ENCODE measurements around the gene SEPTIN1.

SEPTIN1 gene

GRCh38 chr16:30358990-30359870 lies 23.1 kb downstream of the SEPTIN1 start:
- no peak for TF ChIP-seq CTCF (IDR thresholded peaks at IDR 0.05; ENCODE audit: low read length, missing control alignments)
- no peak for DNase-seq (ENCODE audit: low read depth)
- no peak overlapping the region for H3K4me3 ChIP-seq (replicated peaks; ENCODE audit: low read depth, low read length)

GRCh38 chr16:30358577-30358936 lies 23.8 kb downstream of the SEPTIN1 start:
- DNase-seq (ENCODE audit: low read depth), result no peak
- no peak overlapping the region for H3K4me3 ChIP-seq (replicated peaks; ENCODE audit: low read depth, low read length)
- no peak for TF ChIP-seq CTCF (IDR thresholded peaks at IDR 0.05; ENCODE audit: low read length, missing control alignments)

- H3K4me3 ChIP-seq (replicated peaks; ENCODE audit: low read depth, low read length), result no peak overlapping the region
- no peak for DNase-seq (ENCODE audit: low read depth)
- TF ChIP-seq CTCF (IDR thresholded peaks at IDR 0.05; ENCODE audit: low read length, missing control alignments), result no peak
Measured at GRCh38 chr16:30357715-30358576, 24.4 kb downstream of the SEPTIN1 start.

- DNase-seq (ENCODE audit: low read depth), result peak; percentile 36
- no peak overlapping the region for H3K4me3 ChIP-seq (replicated peaks; ENCODE audit: low read depth, low read length)
- no peak for TF ChIP-seq CTCF (IDR thresholded peaks at IDR 0.05; ENCODE audit: low read length, missing control alignments)
Measured at GRCh38 chr16:30357085-30357714, 25.2 kb downstream of the SEPTIN1 start.

GRCh38 chr16:30356401-30357084 lies 25.8 kb downstream of the SEPTIN1 start:
- no peak for TF ChIP-seq CTCF (IDR thresholded peaks at IDR 0.05; ENCODE audit: low read length, missing control alignments)
- no peak for DNase-seq (ENCODE audit: low read depth)
- no peak overlapping the region for H3K4me3 ChIP-seq (replicated peaks; ENCODE audit: low read depth, low read length)

GRCh38 chr16:30355954-30356308 lies 26.4 kb downstream of the SEPTIN1 start:
- H3K4me3 ChIP-seq (replicated peaks; ENCODE audit: low read depth, low read length), result peak overlapping the region; percentile 78
- no peak for TF ChIP-seq CTCF (IDR thresholded peaks at IDR 0.05; ENCODE audit: low read length, missing control alignments)
- DNase-seq (ENCODE audit: low read depth), result no peak
